GM12878 (cell line): ENCODE measurements around the gene MTF1. TPM values are rescaled to one million over a fixed set of nuclear protein-coding genes. Genes with fewer than 3 reads are reported as not detected.

Source experiments
- EZH2 ChIP-seq: IDR thresholded peaks from 2 replicates; pipeline ENCODE4 v1.6.1; 2012; ENCODE audit warnings: low read depth, mild to moderate bottlenecking, control low read depth, inconsistent platforms, low read length, borderline replicate concordance; ENCODE audit not compliant: control insufficient read depth
- FOS ChIP-seq: IDR thresholded peaks from 3 replicates; pipeline ENCODE4 v1.6.1; 2011; ENCODE audit warnings: borderline replicate concordance; ENCODE audit not compliant: insufficient read length; ENCODE audit errors: extremely low read depth
- HDGF ChIP-seq: fragments of 450-650 bp; IDR thresholded peaks from 2 replicates; pipeline ENCODE4 v1.6.1; 2016; ENCODE audit warnings: antibody characterized with exemption
- IKZF1 ChIP-seq: fragments of 450-650 bp; conservative IDR thresholded peaks from 2 replicates; pipeline ENCODE4 v1.6.1; 2017; ENCODE audit warnings: antibody characterized with exemption, mild to moderate bottlenecking
- IRF4 ChIP-seq: IDR thresholded peaks from 2 replicates; pipeline ENCODE4 v1.6.1; 2011; ENCODE audit warnings: low read depth, low read length
- NR2F1 ChIP-seq: fragments of 450-650 bp; conservative IDR thresholded peaks from 2 replicates; pipeline ENCODE4 v1.6.1; 2017; ENCODE audit warnings: mild to moderate bottlenecking
- POU2F2 ChIP-seq: IDR thresholded peaks from 3 replicates; pipeline ENCODE4 v1.6.1; 2011; ENCODE audit warnings: low read depth, mild to moderate bottlenecking, low read length, borderline replicate concordance
- RAD21 ChIP-seq: IDR thresholded peaks from 2 replicates; pipeline ENCODE4 v1.6.1; 2011; ENCODE audit warnings: mild to moderate bottlenecking, low read depth, low read length, moderate library complexity; ENCODE audit not compliant: insufficient read depth
- RELA ChIP-seq: fragments of 450-650 bp; IDR thresholded peaks from 2 replicates; pipeline ENCODE4 v1.8.0; 2014; ENCODE audit warnings: borderline replicate concordance; ENCODE audit not compliant: partially characterized antibody
- RFX5 ChIP-seq: IDR thresholded peaks from 2 replicates; pipeline ENCODE4 v1.6.1; 2011; ENCODE audit warnings: low read depth, low read length, improper control_type of control experiment
- SIN3A ChIP-seq: IDR thresholded peaks from 2 replicates; pipeline ENCODE4 v1.6.1; 2012; ENCODE audit warnings: low read depth, low read length, improper control_type of control experiment
- SMC3 ChIP-seq: IDR thresholded peaks from 2 replicates; pipeline ENCODE4 v1.6.1; 2011; ENCODE audit warnings: low read length, improper control_type of control experiment, borderline replicate concordance
- SPI1 ChIP-seq: IDR thresholded peaks from 2 replicates; pipeline ENCODE4 v1.6.1; 2011; ENCODE audit warnings: low read depth, mild to moderate bottlenecking, low read length, moderate library complexity, borderline replicate concordance; ENCODE audit not compliant: insufficient read depth
- WRNIP1 ChIP-seq: IDR thresholded peaks from 2 replicates; pipeline ENCODE4 v1.6.1; 2011; ENCODE audit warnings: low read depth, low read length, improper control_type of control experiment, borderline replicate concordance
- ZSCAN29 ChIP-seq: fragments of 450-650 bp; IDR thresholded peaks from 2 replicates; pipeline ENCODE4 v1.6.1; 2017; ENCODE audit warnings: mild to moderate bottlenecking, moderate library complexity
- polyA plus RNA-seq, 11 experiments: library from polyadenylated mRNA; depleted of rRNA in 4 of 11; unstranded in 6 of 11; stranded (reverse) in 5 of 11; fragments of >200 nt; fragmentation: Nextera tagmentation in 4 of 11; fragmentation: Illumina TruSeq in 1 of 11; extraction: Ambion mirVana in 4 of 11; extraction: Trizol in 1 of 11; gene quantifications; 1 replicate in 1 of 11; 2 replicates in 10 of 11; pipeline versions ENCODE4 v1.2.1 to v1.2.3, GENCODE V29; 2011 to 2016; ENCODE audit warnings: inconsistent platforms in 2 of 11, missing spikeins in 2 of 11, low read depth in 1 of 11
- total RNA-seq, 4 experiments: library from RNA; depleted of rRNA in 3 of 4; stranded (reverse); fragments of >200 nt in 3 of 4; fragmentation: Illumina TruSeq in 1 of 4; extraction: Trizol in 1 of 4; gene quantifications; 2 replicates each; pipeline versions ENCODE4 v1.2.1 to v1.2.3, GENCODE V29; 2013 to 2021
- TF ChIP-seq, protein P1 (sequence below): fragments of 450-650 bp; IDR thresholded peaks from 2 replicates; pipeline ENCODE4 v1.6.1; 2017; ENCODE audit warnings: low read depth, mild to moderate bottlenecking, moderate library complexity
- TF ChIP-seq, protein P2 (sequence below): IDR thresholded peaks from 2 replicates; pipeline ENCODE4 v1.6.1; 2012; ENCODE audit warnings: improper control_type of control experiment, low read depth, low read length; ENCODE audit not compliant: insufficient replicate concordance
- TF ChIP-seq, protein P3 (sequence below): fragments of 450-650 bp; IDR thresholded peaks from 2 replicates; pipeline ENCODE4 v1.6.1; 2016; ENCODE audit warnings: mild to moderate bottlenecking
- TF ChIP-seq, protein P4 (sequence below): fragments of 450-650 bp; conservative IDR thresholded peaks from 2 replicates; pipeline ENCODE4 v1.6.1; 2017; ENCODE audit warnings: mild to moderate bottlenecking, moderate library complexity

MTF1 gene
- total and polyA plus RNA-seq, 10 of the 15 experiments (the other 5 are each of a cell fraction or from before 2014, with no cell fraction given) = 2.2 to 20.4 (median 6.7) TPM

DNA sequence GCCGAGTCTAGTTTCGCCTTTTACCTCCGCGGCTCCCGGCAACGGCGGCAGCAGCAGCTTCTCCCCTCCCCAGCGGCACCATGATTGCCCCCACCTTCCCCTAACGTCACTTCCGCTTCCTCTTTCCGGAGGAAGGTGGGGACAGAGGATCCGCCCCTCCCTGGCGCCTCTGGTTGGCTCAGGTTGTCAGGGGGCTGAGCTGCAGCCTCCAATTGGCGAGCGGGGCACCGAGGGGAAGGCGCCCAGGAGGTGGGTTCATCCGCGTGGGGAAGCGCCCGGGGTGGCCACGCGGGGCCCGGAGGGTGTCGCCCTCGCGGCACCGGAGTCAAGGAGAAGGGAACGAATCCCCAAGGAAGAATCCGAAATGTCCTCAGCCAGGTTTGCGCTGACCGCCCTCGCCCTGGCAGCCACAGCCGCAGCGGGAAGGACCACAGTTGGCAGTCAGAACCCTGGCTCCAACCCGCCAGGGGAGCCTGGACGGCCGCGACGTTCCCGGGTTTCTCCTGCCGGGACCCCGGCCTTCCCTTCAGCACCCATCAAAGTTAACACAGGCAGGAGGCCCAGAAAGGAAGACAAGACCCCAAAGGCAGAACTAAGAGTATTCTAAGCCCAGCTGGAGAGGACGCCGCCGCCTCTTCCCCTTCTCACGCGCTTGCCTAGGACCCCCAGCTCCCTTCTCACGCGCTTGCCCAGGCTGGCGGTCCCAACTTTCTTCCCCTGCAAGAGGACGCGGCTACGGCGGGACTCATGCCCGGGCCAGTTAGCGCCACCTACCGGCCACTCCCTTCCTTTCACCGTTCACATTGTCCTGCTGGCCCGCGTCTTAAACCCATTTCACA is at the start of gene MTF1 (continued):
- TF ChIP-seq, protein P1, sequence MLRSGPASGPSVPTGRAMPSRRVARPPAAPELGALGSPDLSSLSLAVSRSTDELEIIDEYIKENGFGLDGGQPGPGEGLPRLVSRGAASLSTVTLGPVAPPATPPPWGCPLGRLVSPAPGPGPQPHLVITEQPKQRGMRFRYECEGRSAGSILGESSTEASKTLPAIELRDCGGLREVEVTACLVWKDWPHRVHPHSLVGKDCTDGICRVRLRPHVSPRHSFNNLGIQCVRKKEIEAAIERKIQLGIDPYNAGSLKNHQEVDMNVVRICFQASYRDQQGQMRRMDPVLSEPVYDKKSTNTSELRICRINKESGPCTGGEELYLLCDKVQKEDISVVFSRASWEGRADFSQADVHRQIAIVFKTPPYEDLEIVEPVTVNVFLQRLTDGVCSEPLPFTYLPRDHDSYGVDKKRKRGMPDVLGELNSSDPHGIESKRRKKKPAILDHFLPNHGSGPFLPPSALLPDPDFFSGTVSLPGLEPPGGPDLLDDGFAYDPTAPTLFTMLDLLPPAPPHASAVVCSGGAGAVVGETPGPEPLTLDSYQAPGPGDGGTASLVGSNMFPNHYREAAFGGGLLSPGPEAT = peak; percentile 72
- TF ChIP-seq IRF4 (no peak), WRNIP1 (no peak), IKZF1 (peak; percentile 93), EZH2 (no peak), RAD21 (peak; percentile 59), RELA (peak; percentile 51), NR2F1 (0 out of 2 replicates have a peak, but pooled peaks have one; percentile 7), SPI1 (peak; percentile 80), SIN3A (no peak; the same call in none of the 2 replicates), HDGF (peak; percentile 94), POU2F2 (peak; percentile 33; the same call in 1 of the 3 replicates), ZSCAN29 (no peak), RFX5 (0 out of 2 replicates have a peak, but pooled peaks have one; percentile 18), SMC3 (peak; percentile 64; the same call in 1 of the 2 replicates), FOS (peak; percentile 22)
- TF ChIP-seq, protein P2, sequence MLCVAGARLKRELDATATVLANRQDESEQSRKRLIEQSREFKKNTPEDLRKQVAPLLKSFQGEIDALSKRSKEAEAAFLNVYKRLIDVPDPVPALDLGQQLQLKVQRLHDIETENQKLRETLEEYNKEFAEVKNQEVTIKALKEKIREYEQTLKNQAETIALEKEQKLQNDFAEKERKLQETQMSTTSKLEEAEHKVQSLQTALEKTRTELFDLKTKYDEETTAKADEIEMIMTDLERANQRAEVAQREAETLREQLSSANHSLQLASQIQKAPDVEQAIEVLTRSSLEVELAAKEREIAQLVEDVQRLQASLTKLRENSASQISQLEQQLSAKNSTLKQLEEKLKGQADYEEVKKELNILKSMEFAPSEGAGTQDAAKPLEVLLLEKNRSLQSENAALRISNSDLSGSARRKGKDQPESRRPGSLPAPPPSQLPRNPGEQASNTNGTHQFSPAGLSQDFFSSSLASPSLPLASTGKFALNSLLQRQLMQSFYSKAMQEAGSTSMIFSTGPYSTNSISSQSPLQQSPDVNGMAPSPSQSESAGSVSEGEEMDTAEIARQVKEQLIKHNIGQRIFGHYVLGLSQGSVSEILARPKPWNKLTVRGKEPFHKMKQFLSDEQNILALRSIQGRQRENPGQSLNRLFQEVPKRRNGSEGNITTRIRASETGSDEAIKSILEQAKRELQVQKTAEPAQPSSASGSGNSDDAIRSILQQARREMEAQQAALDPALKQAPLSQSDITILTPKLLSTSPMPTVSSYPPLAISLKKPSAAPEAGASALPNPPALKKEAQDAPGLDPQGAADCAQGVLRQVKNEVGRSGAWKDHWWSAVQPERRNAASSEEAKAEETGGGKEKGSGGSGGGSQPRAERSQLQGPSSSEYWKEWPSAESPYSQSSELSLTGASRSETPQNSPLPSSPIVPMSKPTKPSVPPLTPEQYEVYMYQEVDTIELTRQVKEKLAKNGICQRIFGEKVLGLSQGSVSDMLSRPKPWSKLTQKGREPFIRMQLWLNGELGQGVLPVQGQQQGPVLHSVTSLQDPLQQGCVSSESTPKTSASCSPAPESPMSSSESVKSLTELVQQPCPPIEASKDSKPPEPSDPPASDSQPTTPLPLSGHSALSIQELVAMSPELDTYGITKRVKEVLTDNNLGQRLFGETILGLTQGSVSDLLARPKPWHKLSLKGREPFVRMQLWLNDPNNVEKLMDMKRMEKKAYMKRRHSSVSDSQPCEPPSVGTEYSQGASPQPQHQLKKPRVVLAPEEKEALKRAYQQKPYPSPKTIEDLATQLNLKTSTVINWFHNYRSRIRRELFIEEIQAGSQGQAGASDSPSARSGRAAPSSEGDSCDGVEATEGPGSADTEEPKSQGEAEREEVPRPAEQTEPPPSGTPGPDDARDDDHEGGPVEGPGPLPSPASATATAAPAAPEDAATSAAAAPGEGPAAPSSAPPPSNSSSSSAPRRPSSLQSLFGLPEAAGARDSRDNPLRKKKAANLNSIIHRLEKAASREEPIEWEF = no peak
- TF ChIP-seq, protein P3, sequence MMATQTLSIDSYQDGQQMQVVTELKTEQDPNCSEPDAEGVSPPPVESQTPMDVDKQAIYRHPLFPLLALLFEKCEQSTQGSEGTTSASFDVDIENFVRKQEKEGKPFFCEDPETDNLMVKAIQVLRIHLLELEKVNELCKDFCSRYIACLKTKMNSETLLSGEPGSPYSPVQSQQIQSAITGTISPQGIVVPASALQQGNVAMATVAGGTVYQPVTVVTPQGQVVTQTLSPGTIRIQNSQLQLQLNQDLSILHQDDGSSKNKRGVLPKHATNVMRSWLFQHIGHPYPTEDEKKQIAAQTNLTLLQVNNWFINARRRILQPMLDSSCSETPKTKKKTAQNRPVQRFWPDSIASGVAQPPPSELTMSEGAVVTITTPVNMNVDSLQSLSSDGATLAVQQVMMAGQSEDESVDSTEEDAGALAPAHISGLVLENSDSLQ = peak; percentile 64
- TF ChIP-seq, protein P4, sequence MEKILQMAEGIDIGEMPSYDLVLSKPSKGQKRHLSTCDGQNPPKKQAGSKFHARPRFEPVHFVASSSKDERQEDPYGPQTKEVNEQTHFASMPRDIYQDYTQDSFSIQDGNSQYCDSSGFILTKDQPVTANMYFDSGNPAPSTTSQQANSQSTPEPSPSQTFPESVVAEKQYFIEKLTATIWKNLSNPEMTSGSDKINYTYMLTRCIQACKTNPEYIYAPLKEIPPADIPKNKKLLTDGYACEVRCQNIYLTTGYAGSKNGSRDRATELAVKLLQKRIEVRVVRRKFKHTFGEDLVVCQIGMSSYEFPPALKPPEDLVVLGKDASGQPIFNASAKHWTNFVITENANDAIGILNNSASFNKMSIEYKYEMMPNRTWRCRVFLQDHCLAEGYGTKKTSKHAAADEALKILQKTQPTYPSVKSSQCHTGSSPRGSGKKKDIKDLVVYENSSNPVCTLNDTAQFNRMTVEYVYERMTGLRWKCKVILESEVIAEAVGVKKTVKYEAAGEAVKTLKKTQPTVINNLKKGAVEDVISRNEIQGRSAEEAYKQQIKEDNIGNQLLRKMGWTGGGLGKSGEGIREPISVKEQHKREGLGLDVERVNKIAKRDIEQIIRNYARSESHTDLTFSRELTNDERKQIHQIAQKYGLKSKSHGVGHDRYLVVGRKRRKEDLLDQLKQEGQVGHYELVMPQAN = peak; percentile 91
